GM12864 (cell line): ENCODE results near the gene PRKD1.
"Not testable (repeated sequence)": the region's sequence is repeated elsewhere in the genome, so short reads cannot be mapped to it uniquely, and the experiment has no call there.

Source experiments
- DNase-seq: peaks from one replicate; pipeline ENCODE4 v3.0.0-alpha.2; 2011; ENCODE audit warnings: low read depth
- H3K4me3 ChIP-seq: 2 replicates; pipeline ENCODE4 v1.5.1; 2011; ENCODE audit warnings: mild to moderate bottlenecking, low read depth, low read length, control low read depth
- TF ChIP-seq, protein P1 (sequence below): IDR thresholded peaks from 2 replicates; pipeline ENCODE4 v1.5.1; 2011; ENCODE audit warnings: low read depth, mild to moderate bottlenecking, moderate library complexity, low read length, control low read depth, inconsistent platforms; ENCODE audit errors: missing control alignments

The PRKD1 gene

DNA sequence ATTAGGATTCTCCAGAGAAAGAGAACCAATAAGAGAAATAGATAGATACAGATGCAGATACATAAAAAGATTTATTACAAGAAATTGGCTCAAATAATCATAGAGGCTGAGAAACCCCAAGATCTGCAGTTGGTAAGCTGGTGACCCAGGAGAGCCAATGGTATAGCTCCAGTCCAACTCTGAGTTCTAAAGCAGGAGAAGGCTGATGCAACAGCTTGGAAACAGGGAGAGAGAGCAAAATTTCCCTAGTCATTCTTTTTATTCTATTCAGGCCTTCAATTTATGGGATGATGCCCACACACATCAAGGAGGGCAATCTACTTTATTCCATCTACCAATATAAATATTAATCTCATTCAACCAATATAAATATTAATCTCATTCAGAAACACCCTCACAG is 218.2 kb downstream of the PRKD1 start:
- no peak overlapping the region for H3K4me3 ChIP-seq
- TF ChIP-seq, protein P1, sequence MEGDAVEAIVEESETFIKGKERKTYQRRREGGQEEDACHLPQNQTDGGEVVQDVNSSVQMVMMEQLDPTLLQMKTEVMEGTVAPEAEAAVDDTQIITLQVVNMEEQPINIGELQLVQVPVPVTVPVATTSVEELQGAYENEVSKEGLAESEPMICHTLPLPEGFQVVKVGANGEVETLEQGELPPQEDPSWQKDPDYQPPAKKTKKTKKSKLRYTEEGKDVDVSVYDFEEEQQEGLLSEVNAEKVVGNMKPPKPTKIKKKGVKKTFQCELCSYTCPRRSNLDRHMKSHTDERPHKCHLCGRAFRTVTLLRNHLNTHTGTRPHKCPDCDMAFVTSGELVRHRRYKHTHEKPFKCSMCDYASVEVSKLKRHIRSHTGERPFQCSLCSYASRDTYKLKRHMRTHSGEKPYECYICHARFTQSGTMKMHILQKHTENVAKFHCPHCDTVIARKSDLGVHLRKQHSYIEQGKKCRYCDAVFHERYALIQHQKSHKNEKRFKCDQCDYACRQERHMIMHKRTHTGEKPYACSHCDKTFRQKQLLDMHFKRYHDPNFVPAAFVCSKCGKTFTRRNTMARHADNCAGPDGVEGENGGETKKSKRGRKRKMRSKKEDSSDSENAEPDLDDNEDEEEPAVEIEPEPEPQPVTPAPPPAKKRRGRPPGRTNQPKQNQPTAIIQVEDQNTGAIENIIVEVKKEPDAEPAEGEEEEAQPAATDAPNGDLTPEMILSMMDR: no peak
- DNase-seq: no peak

DNA sequence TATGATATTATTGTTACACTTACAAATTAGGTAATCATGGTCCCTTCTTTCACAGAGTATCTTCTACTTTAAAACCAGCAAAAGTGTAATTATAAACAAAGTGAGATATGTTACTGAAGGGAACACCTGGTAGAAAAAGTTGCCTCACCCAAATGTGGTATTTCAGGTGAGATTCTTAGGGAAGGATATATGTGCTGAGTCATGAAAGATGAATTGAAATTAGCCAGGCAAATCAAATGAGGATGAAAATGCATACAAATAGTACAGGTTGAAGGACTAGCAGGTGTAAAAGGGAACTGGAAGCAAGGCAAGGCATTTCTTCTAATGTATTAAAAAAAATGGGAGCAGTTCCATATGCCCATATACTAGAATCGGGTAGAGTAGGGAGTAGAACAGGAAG is 220.9 kb downstream of the PRKD1 start:
- no peak for DNase-seq
- no peak overlapping the region for H3K4me3 ChIP-seq
- TF ChIP-seq, protein P1: no peak

DNA sequence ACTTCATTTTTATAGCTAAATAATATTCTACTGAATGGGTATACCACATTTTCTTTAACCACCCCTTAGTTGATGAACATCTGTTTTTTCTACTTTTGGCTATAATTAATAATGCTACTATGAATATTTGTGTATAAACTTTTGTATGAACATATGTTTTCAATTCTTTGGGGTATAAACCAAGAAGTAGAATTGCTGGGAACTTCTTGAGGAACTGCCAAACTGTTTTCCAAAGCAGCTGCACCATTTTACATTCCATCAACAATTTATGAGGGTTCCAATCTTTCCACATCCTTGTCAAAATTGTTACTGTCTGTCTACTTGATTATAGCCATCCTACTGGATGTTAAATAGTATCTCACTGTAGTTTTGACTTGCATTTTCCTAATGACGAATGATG is 221.8 kb downstream of the PRKD1 start:
- no peak for DNase-seq
- H3K4me3 ChIP-seq: no peak overlapping the region
- TF ChIP-seq, protein P1: no peak

DNA sequence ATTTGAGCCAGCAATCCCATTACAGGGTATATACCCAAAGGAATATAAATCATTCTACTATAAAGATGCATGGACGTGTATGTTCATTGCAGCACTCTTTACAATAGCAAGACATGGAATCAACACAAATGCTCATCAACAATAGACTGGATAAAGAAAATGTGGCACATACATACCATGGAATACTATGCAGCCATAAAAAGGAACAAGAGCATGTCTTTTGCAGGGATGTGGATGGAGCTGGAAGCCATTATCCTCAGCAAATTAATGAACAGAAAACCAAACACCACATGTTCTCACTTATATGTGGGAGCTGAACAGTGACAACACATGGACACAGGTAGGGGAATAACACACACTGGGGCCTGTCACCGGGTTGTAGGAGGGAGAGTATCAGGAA is 238.1 kb downstream of the PRKD1 start:
- H3K4me3 ChIP-seq, DNase-seq: not testable (repeated sequence)

DNA sequence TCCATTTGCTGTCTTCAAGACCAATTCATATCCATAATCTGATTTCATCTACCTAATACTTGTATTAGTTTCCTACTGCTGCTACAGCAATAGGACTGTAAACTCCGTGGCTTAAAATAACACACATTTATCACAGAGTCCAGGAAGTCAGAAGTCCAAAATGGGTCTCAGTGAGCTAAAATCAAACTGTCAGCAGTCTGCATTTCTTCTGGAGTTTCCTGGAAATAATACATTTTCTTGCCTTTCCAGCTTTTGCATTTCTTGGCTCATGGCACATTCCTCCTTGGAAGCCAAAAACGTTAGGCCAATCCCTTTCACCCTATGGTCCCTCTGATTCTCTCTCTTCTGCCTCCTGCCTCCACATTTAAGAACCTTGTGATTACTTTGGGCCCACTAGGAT is 239.8 kb downstream of the PRKD1 start:
- no peak for DNase-seq
- TF ChIP-seq, protein P1: no peak
- H3K4me3 ChIP-seq: no peak overlapping the region

DNA sequence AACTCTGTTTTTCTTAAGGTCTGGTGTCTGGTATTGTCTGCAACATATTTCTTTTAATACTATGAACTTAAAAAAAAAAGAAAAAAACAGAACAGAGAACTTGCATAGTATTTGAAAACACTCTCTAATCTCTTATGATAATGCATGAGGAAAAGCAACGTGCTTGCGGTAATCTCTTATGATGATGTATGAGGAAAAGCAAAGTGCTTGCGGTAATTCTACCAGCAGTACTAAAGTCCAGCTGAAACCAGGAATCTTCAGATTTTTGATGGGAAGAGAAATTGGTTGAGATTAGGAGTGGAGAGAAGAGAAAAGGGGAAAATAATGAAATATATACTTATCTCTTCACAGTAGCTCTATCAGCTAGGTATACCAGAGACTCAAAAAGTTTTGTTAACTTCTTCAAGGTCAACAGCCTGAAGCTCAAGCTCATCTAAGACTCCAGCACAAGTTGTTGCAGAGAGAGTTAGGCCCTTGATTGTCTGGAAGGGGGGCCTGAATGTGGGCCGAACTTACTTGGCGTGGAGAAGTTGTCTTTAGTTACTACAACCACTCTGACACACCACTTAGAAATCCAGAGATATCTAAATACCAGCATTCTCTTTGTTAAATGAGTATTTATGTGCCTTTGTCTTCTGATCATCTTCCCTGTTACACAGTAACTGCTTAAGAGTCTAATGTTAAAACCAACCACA is 240.4 kb downstream of the PRKD1 start:
- H3K4me3 ChIP-seq: no peak overlapping the region
- DNase-seq: no peak
- TF ChIP-seq, protein P1: no peak

DNA sequence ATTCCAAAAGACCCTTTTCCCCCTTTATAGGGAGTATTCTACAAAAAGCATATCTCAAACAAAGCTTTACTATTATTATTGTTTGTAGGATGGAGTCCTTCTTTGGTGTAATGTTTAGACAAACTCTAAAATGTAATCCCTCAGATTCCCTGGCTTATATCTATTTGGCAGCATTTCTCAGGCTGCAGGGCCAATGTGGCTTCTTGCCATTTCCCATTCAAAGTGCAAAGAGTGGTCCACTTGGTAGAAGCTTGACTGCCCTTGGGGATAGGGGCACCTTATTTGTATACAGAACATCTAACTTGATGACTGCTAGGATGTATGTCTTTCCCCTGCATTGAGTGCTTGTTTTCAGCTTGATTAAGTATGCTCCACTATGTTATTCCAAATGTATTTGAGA is 242.7 kb downstream of the PRKD1 start:
- no peak overlapping the region for H3K4me3 ChIP-seq
- TF ChIP-seq, protein P1: no peak
- DNase-seq: no peak
